ENCODE measurements around the gene QSOX2.
A peak's percentile ranks its signal among the peaks of the same experiment; 100 is the strongest.
"Not testable (repeated sequence)": the region's sequence is repeated elsewhere in the genome, so short reads cannot be mapped to it uniquely, and the experiment has no call there.

Gene QSOX2

DNA sequence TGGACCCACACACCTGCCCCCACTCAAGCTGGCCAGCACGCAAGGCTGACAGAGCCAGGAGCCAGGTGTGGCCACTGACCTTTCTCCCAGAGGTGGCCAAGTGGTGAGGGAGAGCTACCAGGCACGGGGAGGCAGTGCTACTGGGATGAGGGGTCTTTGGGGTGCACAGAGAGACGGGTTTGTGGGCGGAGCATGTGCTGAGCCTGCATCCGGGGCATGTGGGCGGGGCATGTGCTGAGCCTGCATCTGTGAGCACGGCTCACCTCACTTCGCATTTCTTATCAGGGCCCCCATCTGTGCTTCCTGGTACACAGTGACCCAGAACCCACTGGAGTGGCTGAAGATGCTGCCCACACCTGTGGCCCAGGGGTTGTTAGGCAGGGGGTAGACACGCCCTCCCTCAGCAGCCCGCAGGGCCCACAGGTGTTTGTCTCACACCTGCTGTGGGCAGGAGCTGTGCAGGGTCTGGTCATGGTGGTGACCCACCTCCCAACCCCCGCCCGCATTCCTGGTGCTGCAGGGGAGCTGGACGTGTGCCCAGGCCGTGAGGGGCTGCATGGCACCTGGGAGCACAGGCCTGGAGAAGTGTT, 36.8 kb upstream of the QSOX2 start:
- no peak for DNase-seq (ENCODE audit: low spot score)

DNA sequence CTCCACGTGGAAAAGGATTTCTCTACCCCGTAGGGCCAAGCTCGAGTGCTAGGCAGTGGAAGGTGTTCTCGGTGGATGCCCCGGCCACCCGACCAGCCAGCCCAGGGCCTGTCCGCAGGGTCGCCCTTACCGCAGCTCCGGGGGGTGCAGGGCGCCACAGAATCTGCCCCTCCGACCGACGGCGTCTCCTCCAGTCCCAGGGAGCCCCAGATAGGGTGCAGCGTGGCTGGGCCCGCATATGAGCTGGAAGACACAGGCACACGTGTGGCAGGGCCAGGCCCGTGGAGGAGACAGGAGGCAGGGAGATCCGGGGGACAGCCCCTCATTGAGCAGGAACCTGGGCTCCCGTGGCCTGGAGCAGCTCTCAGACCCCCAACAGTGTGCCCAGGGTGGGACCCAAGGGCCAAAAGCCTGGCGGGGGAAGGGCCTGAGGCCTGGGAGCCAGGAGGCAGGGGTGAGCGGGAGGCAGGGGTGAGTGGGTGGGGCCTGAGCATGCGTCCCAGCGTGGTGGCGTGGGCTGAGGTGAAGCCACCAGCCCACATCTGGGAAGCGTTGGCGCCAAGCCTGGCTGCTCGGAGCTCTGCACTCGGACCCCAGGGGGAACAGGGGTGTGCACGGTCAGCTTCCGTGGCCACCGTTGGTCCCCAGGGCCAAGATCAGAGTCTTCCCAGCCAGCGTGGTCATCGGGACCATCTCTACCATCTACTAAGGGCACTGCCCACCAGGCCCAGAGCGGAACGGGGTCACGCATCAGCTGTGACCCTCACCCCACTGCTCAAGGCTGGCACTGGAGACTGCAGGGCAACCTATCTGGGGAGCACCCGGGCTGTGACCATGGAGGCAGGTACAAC, 36.0 kb upstream of the QSOX2 start:
- DNase-seq (ENCODE audit: low spot score): no peak

DNA sequence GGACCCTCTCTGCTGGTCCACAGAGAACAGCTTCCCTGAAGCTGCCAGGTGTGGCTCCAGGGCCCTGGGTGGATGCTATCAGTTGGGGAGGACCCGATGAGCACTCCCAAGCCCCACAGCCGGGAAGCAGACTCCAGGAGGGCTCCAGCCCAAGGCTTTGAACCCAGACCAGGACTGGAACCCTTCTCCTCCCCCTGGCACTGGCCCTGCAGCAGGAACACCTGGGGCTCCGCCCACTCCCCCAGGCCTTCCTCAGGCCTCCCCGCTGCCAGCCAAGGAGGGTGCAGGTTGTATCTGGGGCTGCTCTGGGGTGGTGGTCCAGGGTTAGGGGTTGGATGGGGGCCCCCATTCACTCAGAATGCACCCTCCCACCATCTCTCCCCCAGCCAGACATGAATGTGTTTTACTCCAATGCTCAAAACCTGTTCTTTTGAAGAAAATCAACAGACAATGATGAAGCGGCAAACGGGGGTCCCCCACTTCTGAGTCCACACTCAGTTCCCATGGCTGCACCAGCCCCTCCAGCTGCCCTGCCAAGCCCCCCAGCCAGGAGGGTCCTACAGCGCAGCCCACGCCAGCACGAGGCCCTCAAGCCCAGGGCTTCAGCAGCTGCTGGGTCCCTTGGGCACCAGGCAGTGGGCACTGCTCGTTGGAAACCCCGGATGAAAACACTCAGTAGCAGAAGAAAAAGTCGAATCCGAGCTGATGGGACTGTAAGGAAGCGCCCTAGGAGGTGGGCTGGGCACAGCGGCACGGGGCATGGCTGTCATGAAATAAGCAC, 35.1 kb upstream of the QSOX2 start:
- DNase-seq (ENCODE audit: low spot score): no peak

DNA sequence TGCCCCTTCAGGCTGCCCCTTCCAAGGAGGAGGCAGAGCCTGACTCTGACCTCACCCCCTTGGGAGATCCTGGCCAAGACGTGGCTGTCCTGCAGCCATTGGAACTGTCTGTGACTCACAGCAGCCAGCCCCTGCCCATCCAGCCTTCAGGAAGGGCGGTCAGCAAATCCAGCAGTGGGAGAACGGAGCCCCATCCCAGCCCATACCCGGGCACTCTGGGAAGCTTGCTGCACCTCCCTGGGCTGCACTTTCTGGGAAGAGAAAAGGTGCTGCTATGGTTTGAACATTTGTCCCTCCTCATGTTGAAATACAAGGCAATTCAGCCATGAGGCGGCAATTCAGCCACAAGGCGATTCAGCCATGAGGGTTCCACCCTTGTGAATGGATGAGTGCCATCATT, 33.9 kb upstream of the QSOX2 start:
- no peak for DNase-seq (ENCODE audit: low spot score)

DNA sequence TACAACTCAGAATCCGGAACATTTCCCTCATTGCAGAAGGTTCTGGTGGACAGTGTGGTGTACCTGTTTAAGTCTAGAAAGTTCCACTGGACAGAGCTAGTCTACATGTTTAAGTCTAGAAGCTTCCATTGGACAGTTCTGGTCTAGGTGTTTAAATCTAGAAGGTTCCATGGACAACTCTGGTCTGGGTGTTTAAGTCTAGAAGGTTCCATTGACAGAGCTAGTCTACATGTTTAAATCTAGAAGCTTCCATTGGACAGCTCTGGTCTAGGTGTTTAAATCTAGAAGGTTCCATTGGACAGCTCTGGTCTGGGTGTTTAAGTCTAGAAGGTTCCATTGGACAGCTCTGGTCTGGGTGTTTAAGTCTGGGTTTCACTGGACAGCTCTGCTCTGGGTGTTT, 33.3 kb upstream of the QSOX2 start:
- DNase-seq (ENCODE audit: low spot score): no peak

DNA sequence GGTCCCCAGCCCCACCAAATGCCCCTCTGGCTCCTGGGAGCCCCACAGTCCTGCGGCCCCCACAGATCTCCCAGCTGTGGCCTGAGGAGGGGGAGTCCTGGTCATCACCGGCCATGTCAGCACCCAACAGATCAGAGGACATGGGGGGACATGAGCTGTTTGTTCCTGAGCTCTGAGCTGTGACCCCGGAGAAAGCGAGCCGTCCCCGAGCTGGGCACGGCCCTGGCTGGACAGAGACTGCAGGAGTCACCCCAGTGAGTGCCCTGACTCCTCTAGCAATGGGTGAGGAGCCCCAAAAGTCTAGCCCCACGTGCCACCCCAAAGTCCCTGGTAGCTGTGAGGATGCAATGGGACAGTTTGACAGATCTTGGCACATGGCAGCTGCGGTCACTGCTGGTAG, 32.6 kb upstream of the QSOX2 start:
- no peak for DNase-seq (ENCODE audit: low spot score)

DNA sequence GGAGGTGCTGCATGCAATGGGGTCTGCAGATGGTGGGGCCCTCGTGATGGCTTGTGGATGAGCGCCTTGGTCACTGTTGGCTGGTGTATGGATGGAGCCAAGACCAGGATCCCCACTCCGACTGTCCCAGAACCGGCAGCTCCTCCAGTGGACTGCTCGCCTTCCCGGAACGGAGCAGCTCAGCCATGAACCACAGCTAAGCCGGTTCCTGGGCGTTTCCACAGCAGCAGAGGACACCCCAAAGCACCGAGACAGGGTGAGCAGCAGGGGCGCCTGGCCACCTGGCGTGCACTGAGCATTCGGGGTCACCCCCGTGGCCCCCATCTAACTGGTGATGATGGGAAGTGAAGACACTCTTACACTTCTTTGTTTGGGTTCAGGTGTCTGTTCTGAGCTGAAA, 32.1 kb upstream of the QSOX2 start:
- DNase-seq (ENCODE audit: low spot score): no peak

DNA sequence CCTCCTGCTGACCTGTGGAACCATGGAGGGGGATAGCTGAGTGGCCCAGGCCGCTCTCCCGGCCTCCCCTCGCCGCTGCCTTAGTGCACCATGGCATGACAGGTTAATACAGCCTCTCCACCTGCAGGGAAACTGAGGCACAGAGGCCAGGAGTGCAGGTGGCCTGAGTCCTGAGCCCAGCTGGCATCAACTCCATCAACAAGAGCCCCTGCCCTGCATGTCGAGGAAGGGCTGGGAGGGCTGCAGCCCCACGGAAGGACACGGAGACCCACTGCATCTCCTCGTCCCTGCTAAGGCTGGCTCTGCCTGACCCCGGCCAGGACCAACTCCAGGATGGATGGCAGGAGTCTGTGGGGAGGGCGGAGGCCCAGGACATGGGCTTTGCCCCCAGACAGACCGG, 31.1 kb upstream of the QSOX2 start:
- DNase-seq (ENCODE audit: low spot score): no peak

DNA sequence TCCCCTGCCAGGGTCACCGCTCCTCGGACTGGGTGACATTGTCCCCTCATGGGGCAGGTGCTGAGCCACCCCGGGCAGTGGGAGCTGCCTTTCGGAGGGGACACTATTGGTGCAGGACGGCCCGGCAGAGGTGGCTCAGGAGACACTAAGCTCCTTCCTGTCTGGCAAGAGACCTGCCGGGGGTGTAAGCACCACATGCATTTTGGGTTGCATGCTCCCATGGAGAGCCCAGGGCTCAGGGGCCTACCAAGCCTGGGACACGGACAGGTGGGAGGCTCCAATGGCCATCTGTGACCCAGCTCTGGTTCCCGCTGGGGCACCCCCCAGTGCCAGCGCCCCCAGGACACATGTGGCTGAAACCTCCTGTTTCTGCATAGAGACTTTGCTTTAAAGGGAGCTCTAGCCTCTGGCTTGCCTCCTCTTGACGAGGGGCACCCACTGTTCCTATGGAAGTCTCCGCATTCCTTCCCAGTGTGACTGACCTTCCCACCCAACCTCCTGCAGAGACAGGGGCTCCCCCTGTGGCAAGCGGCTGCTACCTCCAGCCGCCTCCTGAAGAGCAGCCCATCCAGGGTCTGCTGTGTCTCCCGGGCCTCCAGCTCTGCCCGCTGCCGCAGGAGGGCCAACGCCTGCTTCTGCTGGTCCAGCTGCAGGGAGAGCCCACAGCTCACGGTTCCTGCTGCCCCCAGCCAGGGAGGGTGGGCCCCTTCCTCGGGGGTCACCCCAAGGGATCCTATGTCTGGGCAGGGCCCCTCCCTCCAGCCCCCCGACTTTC, 30.2 kb upstream of the QSOX2 start:
- DNase-seq (ENCODE audit: low spot score): no peak

DNA sequence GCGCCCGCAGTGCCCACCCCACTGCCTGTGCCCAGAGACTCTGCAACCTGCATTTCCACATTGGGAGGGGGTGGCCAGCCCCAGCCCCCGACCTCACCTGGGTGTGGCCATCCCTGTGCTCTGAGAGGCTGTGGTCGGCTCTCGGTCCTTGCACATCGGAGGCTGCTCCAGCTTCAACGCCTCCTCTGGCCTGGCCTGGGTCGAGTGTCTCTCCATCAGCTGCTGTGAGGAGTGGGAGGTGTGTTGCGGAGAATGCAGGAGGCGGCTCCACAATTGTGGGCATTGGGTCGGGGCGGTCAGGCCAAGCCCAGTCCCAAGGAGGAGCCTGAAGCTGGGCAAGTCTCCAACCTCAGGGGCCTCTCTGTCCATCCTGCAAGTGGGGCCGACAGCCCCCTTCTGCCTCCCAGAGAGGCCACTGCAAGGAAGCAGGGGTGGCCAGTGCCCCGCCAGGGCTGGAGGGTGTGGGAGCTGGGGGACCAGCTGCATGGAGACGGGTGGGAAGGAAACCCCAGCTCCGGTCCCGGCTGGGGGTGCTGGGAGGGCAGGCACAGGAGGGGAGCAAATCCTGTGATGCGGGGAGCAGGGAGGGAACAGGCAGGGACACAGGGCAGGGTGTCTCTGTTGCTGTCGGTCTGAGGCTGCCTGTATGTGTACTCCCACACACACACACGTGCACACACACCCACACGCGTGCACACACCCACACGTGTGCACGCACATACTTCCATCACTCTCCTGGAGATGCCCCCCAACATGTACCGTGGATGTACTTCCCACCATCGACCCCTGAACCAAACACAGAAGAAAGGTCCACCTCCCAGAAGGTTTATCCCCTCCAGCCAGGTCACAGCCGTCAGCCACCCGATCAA, 29.4 kb upstream of the QSOX2 start:
- DNase-seq (ENCODE audit: low spot score): no peak

DNA sequence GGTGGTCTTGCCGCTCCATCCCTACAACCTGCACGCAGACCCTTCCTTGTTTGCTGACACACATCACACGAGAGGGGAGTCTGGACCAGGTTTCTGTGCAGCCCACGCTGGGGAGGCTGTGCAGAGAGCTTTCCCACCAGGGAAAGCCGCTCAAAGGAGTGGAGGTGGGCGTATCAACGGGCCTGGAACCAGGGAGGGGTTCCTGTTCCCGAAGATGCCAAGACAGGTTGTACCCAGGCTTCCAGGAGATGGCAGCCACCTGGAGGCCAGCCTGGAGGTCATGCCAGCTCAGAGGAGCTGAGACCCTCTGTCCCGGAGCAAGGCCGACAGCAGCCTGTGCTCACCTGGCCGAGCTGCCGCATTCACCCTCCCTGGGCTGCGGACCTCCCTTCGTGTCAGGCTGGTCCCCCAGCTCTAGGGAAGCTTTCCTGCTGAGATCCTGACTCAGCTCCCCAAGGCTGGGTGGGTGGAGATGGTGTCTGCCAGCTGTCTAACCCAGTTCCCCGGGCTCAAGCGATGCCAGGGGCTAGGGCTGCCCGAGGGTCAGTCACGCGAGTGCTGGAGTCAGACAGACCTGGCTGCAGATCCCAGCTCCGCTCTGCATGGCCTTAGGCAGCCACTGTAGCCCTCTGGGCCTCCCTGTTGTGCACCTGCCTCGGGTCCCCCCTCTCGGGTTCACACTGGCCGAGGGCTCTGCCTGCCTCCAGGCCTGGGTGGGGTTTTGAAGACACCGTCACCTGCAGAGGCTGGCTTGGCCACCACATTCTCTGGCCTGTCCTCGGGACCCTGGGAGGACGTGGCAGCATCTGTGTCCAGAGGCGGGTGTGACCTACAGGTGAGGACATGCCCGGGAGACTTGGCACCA, 28.5 kb upstream of the QSOX2 start:
- DNase-seq (ENCODE audit: low spot score): no peak

DNA sequence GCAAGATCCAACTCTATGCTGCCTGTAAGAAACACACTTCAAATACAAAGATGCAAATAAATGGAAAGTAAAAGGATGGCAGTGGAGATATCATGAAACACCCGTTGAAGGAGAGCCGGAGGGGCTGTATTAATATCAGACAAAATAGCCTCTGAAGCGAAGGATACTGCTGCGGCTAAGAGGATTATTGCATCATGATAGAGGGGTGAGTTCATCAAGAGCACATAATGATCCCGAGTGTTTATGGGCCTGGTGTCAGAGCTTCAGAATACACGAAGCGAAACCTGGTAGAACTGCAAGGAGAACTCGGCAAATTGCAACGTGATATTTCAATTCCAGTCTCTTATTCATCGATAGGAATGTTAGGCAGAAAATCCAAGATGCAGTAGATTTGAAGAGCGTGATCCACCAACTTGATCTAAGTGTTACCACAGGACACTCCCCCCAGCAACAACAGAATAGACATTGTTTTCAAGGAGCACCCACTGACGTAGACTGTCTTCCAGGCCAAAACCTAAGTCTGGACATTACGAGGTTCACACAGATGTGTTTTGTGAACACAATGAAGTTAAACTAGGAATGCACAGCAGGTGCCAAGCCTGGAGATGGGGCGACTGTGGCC, 27.7 kb upstream of the QSOX2 start:
- no peak for DNase-seq (ENCODE audit: low spot score)

DNA sequence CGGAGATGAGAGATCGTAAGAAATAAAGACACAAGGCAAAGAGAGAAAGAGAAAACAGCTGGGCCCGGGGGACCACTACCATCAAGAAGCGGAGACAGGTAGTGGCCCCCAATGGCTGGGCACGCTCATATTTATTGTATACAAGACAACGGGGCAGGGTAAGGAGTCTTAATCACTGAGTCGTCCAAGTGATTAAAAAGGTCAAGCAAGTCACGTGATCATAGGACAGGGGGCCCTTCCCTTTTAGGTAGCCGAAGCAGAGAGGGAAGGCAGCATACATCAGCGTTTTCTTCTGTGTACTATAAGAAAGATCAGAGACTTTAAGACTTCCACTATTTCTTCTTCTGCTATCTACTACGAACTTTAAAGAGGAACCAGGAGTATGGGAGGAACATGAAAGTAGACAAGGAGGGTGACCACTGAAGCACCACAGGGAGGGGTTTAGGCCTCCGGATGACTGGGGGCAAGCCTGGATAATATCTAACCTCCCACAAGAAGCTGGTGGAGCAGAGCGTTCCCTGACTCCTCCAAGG, 24.6 kb upstream of the QSOX2 start:
- DNase-seq (ENCODE audit: low spot score): no peak

DNA sequence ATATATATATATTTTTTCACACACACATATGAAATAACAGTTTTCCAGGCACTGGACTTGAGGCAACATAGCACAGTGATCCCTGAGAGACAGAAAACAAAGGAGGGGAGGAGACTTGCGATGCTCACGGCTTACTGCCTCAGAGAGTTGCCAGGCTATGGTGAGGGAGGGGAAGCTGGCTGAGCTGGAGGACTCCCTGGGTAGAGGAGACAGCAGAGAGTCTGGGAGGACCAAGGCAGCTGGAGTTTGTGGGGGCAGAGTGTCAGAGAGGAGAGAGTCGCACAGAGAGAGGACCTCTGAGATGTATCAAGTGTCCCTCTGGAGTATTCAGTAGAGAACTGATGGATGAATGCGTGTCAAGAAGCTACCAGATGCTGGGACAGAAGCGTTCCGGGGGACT, 23.1 kb upstream of the QSOX2 start:
- no peak for DNase-seq (ENCODE audit: low spot score)

DNA sequence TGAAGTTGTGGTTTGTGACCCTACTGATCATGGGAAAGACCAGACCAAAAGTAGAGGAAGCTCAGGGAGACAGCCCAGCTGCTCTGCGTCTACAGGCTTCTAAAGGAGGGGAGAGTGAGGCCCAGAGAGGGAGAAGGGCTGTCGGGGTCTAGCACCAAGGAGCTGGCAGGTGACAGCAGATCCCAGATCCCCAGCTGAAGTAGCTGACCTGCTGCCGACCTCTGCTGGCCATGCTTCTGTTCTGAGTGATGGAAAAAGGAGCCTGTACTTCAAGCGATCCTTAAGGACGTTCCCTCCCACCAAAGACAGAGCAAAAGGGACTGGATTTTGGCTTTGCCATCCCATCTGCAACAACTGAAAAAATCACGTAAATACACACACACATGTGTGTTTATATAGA, 22.7 kb upstream of the QSOX2 start:
- peak; percentile 49 for DNase-seq (ENCODE audit: low spot score)

DNA sequence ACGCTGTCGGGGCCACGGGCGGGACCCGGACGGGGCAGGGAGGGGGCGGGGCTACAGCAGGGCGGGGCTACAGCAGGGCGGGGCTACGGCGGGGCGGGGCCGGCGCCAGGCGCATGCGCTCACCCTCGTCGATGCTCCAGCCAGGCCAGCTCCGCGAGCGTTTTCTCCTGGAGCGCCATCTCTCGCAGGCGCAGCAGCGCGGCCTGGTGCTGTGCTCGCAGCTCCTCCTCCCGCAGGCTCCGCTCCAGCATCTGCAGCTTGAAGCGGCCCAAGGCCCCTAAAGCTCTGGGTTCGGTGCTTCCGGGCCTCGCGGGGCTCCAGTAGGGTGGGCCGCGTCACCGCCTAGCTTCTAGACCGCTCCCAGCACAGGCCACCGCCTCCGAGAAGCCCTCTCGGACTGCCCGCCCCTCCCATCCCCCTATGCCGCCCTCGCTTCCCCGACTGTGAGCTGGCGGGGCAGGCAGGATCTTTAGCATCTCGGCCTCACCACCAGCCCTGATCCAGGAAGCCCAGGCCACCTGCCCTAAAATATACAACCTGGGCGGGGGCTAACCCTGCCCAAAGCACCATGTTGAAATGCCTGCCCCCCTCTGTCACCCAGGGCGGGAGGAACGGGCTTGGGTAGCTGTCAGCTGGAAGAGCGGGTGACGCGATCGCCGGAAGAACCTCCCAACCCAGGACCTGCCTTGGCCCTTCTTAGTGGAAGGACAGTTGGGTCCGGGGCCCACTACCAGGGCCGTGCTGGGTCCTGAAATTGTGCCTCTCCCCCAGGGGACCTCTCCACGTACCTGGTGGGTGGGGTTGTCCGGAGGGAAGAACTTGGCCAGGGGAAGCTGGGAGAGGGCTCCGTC, 21.9 kb upstream of the QSOX2 start:
- peak; percentile 71 for DNase-seq (ENCODE audit: low spot score)

DNA sequence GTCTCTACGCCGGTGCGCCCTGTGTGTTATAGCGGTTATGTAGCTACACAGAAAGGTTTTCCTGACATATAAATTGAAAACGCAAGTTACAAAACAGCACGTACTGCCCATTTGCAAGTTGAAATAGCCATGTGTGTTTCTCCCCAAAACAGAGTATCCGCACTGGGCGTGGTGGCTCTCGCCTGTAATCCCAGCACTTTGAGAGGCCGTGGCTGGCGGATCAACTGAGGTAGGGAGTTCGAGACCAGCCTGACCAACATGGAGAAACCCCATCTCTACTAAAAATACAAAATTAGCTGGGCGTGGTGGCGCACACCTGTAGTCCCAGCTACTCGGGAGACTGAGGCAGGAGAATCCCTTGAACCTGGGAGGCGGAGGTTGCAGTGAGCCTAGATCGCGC, 21.0 kb upstream of the QSOX2 start:
- DNase-seq (ENCODE audit: low spot score): not testable (repeated sequence)

DNA sequence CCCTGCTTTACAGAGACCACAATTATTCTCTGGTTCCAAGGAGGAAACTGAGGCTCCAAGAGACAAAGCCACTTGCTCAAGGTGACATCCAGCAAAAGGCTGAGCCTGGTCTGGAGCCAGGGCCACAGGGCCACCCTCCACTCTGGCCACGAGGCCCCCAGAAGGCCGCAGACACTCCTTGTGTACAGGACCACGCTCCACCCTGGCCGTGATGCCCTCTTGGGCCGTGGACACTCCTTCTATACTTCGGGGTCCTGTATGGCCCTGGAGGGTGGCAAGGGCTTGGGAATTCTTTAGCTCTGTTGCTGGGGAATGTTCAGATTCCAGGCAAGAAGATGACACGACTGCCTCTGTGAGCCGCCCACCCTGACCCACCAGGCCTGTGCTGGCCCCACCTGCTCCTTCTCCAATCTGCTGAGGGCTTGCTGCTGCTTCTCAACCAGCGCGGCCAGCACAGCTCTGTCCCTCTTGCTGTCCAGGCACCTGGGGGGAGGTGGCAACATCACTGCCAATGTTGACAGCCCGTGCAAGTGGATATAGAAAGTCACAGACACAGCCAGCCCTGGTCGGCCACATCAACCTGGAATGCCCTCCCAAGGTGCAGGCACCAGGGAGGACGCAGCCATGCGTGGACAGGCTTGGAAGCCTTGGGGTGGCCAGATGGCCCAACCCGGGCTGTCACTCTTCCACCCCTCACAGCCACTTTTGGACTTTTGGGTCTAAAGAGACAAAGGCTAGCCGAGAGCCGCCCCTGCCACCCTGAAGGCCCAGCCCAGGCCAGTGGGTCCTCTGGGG, 20.1 kb upstream of the QSOX2 start:
- no peak for DNase-seq (ENCODE audit: low spot score)
